Testis (tissue), 2 donors: ENCODE data around the gene ZNF236.

Experiments
- POLR2A ChIP-seq: fragments of 450-650 bp; IDR thresholded peaks from one replicate; pipeline ENCODE4 v1.6.1; 2017; ENCODE audit warnings: antibody characterized with exemption, mild to moderate bottlenecking, moderate library complexity
- TF ChIP-seq, protein P1 (sequence below), 3 experiments: fragments of 450-650 bp in 2 of 3; fragments of 200-600 bp in 1 of 3; sonication (generic) in 1 of 3; IDR thresholded peaks; one replicate each; pipeline ENCODE4 v1.5.1; 2016 to 2019; ENCODE audit warnings: antibody characterized with exemption in 3 of 3, mild to moderate bottlenecking in 2 of 3, moderate library complexity in 1 of 3

DNA sequence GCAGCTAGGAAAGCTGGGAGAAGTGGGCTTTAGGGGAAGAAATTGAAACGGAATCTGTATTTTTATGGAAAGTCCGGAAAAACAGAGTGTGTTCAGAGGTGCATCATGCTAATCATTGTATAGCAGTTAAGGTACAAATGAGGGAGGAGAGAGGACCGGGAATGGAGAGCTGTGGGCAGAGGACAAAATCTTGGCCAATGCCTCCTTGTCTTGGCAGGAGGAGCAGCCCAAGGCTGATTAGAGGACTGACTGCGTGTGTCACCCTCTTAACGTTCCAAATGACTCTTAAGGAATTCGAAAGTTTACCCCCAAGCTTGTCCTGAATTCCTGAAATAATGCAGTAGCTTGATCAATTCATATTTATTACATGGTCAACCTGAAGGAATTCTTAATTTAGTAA, 81.0 kb downstream of the ZNF236 start:
- TF ChIP-seq, protein P1, sequence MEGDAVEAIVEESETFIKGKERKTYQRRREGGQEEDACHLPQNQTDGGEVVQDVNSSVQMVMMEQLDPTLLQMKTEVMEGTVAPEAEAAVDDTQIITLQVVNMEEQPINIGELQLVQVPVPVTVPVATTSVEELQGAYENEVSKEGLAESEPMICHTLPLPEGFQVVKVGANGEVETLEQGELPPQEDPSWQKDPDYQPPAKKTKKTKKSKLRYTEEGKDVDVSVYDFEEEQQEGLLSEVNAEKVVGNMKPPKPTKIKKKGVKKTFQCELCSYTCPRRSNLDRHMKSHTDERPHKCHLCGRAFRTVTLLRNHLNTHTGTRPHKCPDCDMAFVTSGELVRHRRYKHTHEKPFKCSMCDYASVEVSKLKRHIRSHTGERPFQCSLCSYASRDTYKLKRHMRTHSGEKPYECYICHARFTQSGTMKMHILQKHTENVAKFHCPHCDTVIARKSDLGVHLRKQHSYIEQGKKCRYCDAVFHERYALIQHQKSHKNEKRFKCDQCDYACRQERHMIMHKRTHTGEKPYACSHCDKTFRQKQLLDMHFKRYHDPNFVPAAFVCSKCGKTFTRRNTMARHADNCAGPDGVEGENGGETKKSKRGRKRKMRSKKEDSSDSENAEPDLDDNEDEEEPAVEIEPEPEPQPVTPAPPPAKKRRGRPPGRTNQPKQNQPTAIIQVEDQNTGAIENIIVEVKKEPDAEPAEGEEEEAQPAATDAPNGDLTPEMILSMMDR (IDR thresholded peaks at IDR 0.05) = no peak
- no peak for TF ChIP-seq POLR2A
